GM12874 (cell line): ENCODE measurements around the gene TAS1R2.

Experiments used
- CTCF ChIP-seq: IDR thresholded peaks from 2 replicates; pipeline ENCODE4 v1.5.1; 2011; ENCODE audit warnings: low read depth, mild to moderate bottlenecking, control low read depth, low read length, moderate library complexity; ENCODE audit not compliant: insufficient read depth

TAS1R2 gene

GRCh38 chr1:18882486-18882885, 23.0 kb upstream of the TAS1R2 start:
- no peak for TF ChIP-seq CTCF

- no peak for TF ChIP-seq CTCF
Observed at GRCh38 chr1:18881642-18882431, 22.4 kb upstream of the TAS1R2 start.

- TF ChIP-seq CTCF, result no peak
Observed at GRCh38 chr1:18881164-18881563, 21.7 kb upstream of the TAS1R2 start.

GRCh38 chr1:18880585-18880984, 21.1 kb upstream of the TAS1R2 start:
- no peak for TF ChIP-seq CTCF

- no peak for TF ChIP-seq CTCF
Observed at GRCh38 chr1:18879791-18880309, 20.4 kb upstream of the TAS1R2 start.

- no peak for TF ChIP-seq CTCF
Observed at GRCh38 chr1:18879215-18879790, 19.8 kb upstream of the TAS1R2 start.

GRCh38 chr1:18878538-18879214, 19.2 kb upstream of the TAS1R2 start:
- TF ChIP-seq CTCF, result no peak
